Caco-2 (cell line): ENCODE results near the gene RAD23A. TPM values are rescaled to one million over a fixed set of nuclear protein-coding genes. Genes with fewer than 3 reads are reported as not detected.

Source experiments
- BruUV-seq: library from RNA; stranded (reverse); fragments of 400-500 nt; replicated peaks from 2 replicates; lab custom pipeline; 2021; lab: Mats Ljungman, UMichigan
- CTCF ChIA-PET: fragments of 300-600 bp; sonication (Branson Sonifier 250); formaldehyde crosslinking; loops from one replicate; lab custom pipeline; 2022; ENCODE audit warnings: antibody characterized with exemption; lab: Charles Lee
- POLR2A ChIA-PET: fragments of 300-600 bp; sonication (Branson Sonifier 250); formaldehyde crosslinking; loops from one replicate; lab custom pipeline; 2022; ENCODE audit warnings: antibody characterized with exemption; lab: Charles Lee
- DNase-seq, 2 experiments: peaks; one replicate each; pipeline versions ENCODE4 v3.0.0 to v3.0.0-alpha.2; 2020 to 2022
- H3K27me3 ChIP-seq: replicated peaks from 2 replicates; pipeline ENCODE4 v1.6.0; 2011; ENCODE audit warnings: low read length; ENCODE audit not compliant: control insufficient read depth, insufficient read depth
- H3K36me3 ChIP-seq: 2 replicates; pipeline ENCODE4 v1.5.1; 2011; ENCODE audit warnings: low read length; ENCODE audit not compliant: control insufficient read depth, insufficient read depth
- H3K4me1 ChIP-seq: fragments of 250-450 bp; sonication (Bioruptor Pico); 2 replicates; pipeline ENCODE4 v1.5.1; 2020; ENCODE audit warnings: mild to moderate bottlenecking
- H3K4me3 ChIP-seq: 2 replicates; pipeline ENCODE4 v1.5.1; 2011; ENCODE audit warnings: low read depth, mild to moderate bottlenecking, control low read depth, low read length
- H3K9me3 ChIP-seq: fragments of 250-450 bp; sonication (Bioruptor Pico); 2 replicates; pipeline ENCODE4 v1.5.1; 2020; ENCODE audit warnings: mild to moderate bottlenecking, moderate library complexity
- H3K27ac Mint-ChIP-seq: one replicate; pipeline ENCODE4 v1.8.0; 2022; ENCODE audit warnings: mixed read lengths; ENCODE audit not compliant: unreplicated experiment
- H3K27me3 Mint-ChIP-seq: one replicate; pipeline ENCODE4 v1.8.0; 2022; ENCODE audit warnings: mixed read lengths; ENCODE audit not compliant: insufficient read depth, unreplicated experiment
- H3K36me3 Mint-ChIP-seq: one replicate; pipeline ENCODE4 v1.8.0; 2022; ENCODE audit warnings: mild to moderate bottlenecking, mixed read lengths; ENCODE audit not compliant: insufficient read depth, unreplicated experiment
- H3K4me1 Mint-ChIP-seq: one replicate; pipeline ENCODE4 v1.8.0; 2022; ENCODE audit warnings: low read depth, mixed read lengths; ENCODE audit not compliant: unreplicated experiment
- H3K4me3 Mint-ChIP-seq: one replicate; pipeline ENCODE4 v1.8.0; 2022; ENCODE audit warnings: mild to moderate bottlenecking, moderate library complexity, mixed read lengths; ENCODE audit not compliant: unreplicated experiment
- H3K9me3 Mint-ChIP-seq: one replicate; pipeline ENCODE4 v1.8.0; 2022; ENCODE audit warnings: mixed read lengths; ENCODE audit not compliant: unreplicated experiment
- intact Hi-C: fragments of 100-400 bp; cut with micrococcal nuclease; formaldehyde crosslinking; loops from one replicate; pipeline ENCODE4 v1.10.0; 2022; ENCODE audit not compliant: unreplicated experiment
- total RNA-seq: library from RNA; stranded (reverse); gene quantifications from 2 replicates; pipeline ENCODE4 v1.2.3, GENCODE V29; 2022
- TF ChIP-seq, protein P1 (sequence below), 2 experiments: fragments of 200-600 bp in 1 of 2; IDR thresholded peaks; 1 replicate in 1 of 2; 2 replicates in 1 of 2; pipeline versions ENCODE4 v1.5.1 to v1.8.0; 2011 to 2022; ENCODE audit warnings: antibody characterized with exemption in 1 of 2, control low read depth in 1 of 2, inconsistent platforms in 1 of 2, low read depth in 1 of 2, low read length in 1 of 2, mild to moderate bottlenecking in 1 of 2, moderate library complexity in 1 of 2; ENCODE audit not compliant: insufficient read depth in 1 of 2, severe bottlenecking in 1 of 2, unreplicated experiment in 1 of 2

RAD23A gene
- total RNA-seq, 1 experiment from 2014 or later, result 102 TPM

DNA sequence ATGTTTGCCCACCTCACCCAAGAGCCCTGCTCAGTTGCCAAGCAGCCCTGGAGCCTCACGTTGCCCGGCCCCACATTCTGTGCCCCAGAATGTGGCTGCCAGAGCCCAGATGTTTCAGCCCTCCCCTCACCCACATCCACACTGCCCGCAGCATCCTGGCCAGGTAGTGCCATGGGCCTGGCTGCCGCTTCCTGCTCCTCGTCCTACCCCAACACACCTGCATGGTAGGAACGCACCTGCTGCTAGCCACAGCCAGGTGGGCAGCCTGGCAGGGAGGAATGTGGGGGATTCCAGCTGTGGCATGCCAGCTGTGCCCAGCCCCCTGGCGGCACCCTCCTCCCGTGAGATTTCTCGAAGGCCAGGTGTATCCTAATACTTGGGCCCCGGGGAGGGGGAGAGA, 42.1 kb downstream of the RAD23A start:
- H3K36me3 ChIP-seq, result no peaks in the 10 kb centered on the region
- H3K9me3 ChIP-seq, result no peaks in the 10 kb centered on the region; the same call in 1 of the 2 replicates
- BruUV-seq, result no TSS peak
- CTCF ChIA-PET, result no interaction called here
- Mint-ChIP-seq H3K36me3 (no peaks in the 10 kb centered on the region), H3K27ac (no peak overlapping the region), H3K4me3 (no peak overlapping the region), H3K9me3 (no peaks in the 10 kb centered on the region), H3K27me3 (peaks cover 5% of the 10 kb centered on the region), H3K4me1 (no peaks in the 10 kb centered on the region)
- peaks cover 3% of the 10 kb centered on the region; the same call in 1 of the 2 replicates for H3K4me1 ChIP-seq
- TF ChIP-seq, protein P1, sequence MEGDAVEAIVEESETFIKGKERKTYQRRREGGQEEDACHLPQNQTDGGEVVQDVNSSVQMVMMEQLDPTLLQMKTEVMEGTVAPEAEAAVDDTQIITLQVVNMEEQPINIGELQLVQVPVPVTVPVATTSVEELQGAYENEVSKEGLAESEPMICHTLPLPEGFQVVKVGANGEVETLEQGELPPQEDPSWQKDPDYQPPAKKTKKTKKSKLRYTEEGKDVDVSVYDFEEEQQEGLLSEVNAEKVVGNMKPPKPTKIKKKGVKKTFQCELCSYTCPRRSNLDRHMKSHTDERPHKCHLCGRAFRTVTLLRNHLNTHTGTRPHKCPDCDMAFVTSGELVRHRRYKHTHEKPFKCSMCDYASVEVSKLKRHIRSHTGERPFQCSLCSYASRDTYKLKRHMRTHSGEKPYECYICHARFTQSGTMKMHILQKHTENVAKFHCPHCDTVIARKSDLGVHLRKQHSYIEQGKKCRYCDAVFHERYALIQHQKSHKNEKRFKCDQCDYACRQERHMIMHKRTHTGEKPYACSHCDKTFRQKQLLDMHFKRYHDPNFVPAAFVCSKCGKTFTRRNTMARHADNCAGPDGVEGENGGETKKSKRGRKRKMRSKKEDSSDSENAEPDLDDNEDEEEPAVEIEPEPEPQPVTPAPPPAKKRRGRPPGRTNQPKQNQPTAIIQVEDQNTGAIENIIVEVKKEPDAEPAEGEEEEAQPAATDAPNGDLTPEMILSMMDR (IDR thresholded peaks at IDR 0.05; ENCODE audit: insufficient read depth in 1 of 2, low read depth in 1 of 2, low read length in 1 of 2, severe bottlenecking in 1 of 2, unreplicated experiment in 1 of 2), result no peak
- POLR2A ChIA-PET, result no interaction called here
- H3K27me3 ChIP-seq, result no peaks in the 10 kb centered on the region
- DNase-seq, result no peak
- H3K4me3 ChIP-seq, result no peak overlapping the region
- intact Hi-C loops, result loop anchor here (1.0 kb wide), 1 partner anchor 26 kb away; no protein-coding TSS in a partner anchor

DNA sequence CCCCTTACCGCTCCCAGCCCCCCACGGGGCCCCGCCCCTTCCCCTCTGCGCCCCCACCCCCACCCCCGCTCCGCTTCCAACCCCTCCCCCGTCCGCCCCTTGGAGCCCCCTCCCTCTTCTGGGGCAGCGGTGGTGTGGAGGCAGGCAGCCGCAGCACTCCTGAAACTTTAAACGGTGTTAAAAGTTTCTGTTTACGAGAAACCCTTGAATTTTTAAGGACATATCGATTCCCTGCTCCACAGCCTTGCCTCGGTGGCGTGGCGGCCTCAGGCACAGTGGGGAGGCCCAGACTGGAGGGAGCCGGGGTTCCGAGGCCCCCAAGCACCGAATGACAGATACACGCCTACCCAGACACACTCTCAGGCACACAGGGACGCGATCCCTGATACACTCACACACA, 44.8 kb downstream of the RAD23A start:
- no TSS peak for BruUV-seq
- Histone ChIP-seq H3K36me3 (no peaks in the 10 kb centered on the region), H3K4me3 (no peak overlapping the region), H3K4me1 (no peaks in the 10 kb centered on the region), H3K9me3 (no peaks in the 10 kb centered on the region), H3K27me3 (peaks cover 2% of the 10 kb centered on the region; the same call in 1 of the 2 replicates)
- no peaks in the 10 kb centered on the region for H3K9me3 Mint-ChIP-seq
- H3K4me3 Mint-ChIP-seq, result no peak overlapping the region
- TF ChIP-seq, protein P1 (IDR thresholded peaks at IDR 0.05; ENCODE audit: insufficient read depth in 1 of 2, low read depth in 1 of 2, low read length in 1 of 2, severe bottlenecking in 1 of 2, unreplicated experiment in 1 of 2), result no peak
- CTCF ChIA-PET, result no interaction called here
- H3K27me3 Mint-ChIP-seq, result peaks cover 15% of the 10 kb centered on the region
- POLR2A ChIA-PET, result no interaction called here
- DNase-seq, result no peak
- no peak overlapping the region for H3K27ac Mint-ChIP-seq
- H3K36me3 Mint-ChIP-seq, result peaks cover 6% of the 10 kb centered on the region
- intact Hi-C loops, result no loop called here
- no peaks in the 10 kb centered on the region for H3K4me1 Mint-ChIP-seq

DNA sequence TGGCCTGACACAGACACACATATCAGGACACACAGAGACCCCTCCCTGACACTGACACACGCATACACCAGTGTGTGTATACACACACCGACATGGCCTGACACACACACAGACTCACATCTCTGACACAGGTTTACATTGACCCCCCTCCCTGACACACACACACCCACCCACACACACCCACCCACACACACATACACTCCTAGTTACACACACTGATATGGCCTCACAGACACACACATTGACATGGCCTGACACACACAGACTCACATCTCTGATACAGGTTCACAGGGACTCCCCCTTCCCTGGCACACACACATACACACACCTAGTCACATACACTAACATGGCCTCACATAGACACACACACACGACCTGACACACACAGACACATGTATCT, 45.2 kb downstream of the RAD23A start:
- no peak for DNase-seq
- Mint-ChIP-seq H3K4me3 (no peak overlapping the region), H3K4me1 (no peaks in the 10 kb centered on the region), H3K27me3 (peaks cover 15% of the 10 kb centered on the region), H3K27ac (no peak overlapping the region), H3K9me3 (no peaks in the 10 kb centered on the region), H3K36me3 (peaks cover 6% of the 10 kb centered on the region)
- Histone ChIP-seq H3K27me3 (peaks cover 2% of the 10 kb centered on the region; the same call in 1 of the 2 replicates), H3K4me1 (no peaks in the 10 kb centered on the region), H3K9me3 (no peaks in the 10 kb centered on the region), H3K36me3 (no peaks in the 10 kb centered on the region), H3K4me3 (no peak overlapping the region)
- ChIA-PET CTCF (no interaction called here), POLR2A (no interaction called here)
- intact Hi-C loops, result no loop called here
- BruUV-seq, result no TSS peak
- TF ChIP-seq, protein P1 (IDR thresholded peaks at IDR 0.05; ENCODE audit: insufficient read depth in 1 of 2, low read depth in 1 of 2, low read length in 1 of 2, severe bottlenecking in 1 of 2, unreplicated experiment in 1 of 2), result no peak
